Right lobe of liver (tissue), 4 donors: ENCODE measurements around the gene CCDC51.

Source experiments
- CTCF ChIP-seq, 4 donors: fragments of 200-600 bp in 3 of 4; fragments of 450-650 bp in 1 of 4; IDR thresholded peaks; one replicate each; pipeline versions ENCODE4 v1.5.1 to v1.8.0; 2016 to 2022; ENCODE audit warnings: antibody characterized with exemption in 4 of 4, mild to moderate bottlenecking in 2 of 4
- POLR2A ChIP-seq: fragments of 450-650 bp; IDR thresholded peaks from one replicate; pipeline ENCODE4 v1.6.1; 2017; ENCODE audit warnings: antibody characterized with exemption, mild to moderate bottlenecking
- donor health status: DM: no; HTN: no; CAD: no.
- donor health status: DM: no; HTN: no; CAD: no.
- donor health status: DM: no; HTN: yes; CAD: no.

GRCh38 chr3:48405343-48405881, 34.5 kb downstream of the CCDC51 start:
- no peak for TF ChIP-seq CTCF (IDR thresholded peaks at IDR 0.05)
- no peak for TF ChIP-seq POLR2A
